ENCODE data around the gene MCTP1.
"Not testable (repeated sequence)": the region's sequence is repeated elsewhere in the genome, so short reads cannot be mapped to it uniquely, and the experiment has no call there.

Gene MCTP1

GRCh38 chr5:94850960-94851359, 433.9 kb downstream of the MCTP1 start:
- no peak for DNase-seq

GRCh38 chr5:94849821-94850736, 434.8 kb downstream of the MCTP1 start:
- DNase-seq, result peak; percentile 40

DNA sequence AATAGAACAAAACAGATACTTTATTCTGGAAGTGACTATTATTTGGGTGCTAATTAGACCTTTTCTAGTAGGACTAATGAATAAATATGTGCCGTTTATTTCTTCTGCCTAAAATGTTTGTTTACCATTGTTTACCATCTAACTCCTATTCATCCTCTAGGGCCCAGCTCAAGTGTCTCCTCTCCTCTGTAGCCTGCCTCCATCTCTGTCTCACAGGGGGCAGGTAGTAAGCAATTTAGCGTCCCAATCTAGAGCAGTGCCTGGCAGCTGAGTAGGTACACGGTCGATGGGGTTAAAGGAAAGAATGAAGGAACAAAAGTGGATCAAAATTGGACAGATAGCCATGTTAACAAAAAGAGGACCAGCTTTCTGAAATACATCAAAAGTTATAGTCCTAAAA, 435.6 kb downstream of the MCTP1 start:
- DNase-seq, result no peak

- DNase-seq, result no peak
These were observed 437.2 kb downstream of the MCTP1 start for GRCh38 chr5:94847726-94848125.

- no peak for DNase-seq
These were observed 437.9 kb downstream of the MCTP1 start for GRCh38 chr5:94847019-94847418.

DNA sequence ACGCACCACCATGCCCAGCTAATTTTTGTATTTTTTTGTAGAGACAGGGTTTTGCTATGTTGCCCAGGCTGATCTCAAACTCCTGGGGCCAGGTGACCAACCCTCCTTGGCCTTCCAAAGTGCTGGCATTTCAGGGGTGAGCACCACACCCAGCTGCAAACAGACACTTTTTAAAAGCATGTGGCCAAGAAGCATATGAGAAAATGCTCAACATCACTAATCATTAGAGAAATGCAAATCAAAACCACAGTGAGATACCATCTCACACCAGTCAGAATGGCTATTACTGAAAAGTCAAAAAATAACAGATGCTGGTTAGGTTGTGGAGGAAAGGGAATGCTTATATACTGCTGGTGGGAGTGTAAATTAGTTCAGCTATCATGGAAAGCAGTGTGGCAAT, 439.2 kb downstream of the MCTP1 start:
- DNase-seq, result not testable (repeated sequence)

GRCh38 chr5:94841598-94842322, 443.1 kb downstream of the MCTP1 start:
- peak; percentile 5 for DNase-seq

DNA sequence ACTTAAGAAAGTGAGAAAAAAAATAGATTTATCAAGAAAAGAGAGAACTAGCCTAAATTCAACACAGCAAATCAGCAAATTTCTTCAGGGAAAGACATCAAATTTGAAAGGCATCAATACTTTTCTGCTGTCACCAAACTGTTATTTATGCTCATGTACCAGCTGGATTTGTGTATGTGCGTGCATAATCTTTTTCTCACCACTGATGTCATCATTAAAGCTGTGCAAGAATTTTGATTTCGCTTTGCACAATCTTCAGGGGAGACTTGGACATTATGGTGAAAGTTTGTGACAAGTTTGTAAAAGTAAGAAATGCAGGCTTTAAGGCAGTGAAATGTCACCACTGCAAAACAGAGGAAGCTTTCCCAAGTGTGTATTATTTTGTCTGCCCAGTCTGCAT, 451.0 kb downstream of the MCTP1 start:
- no peak for DNase-seq

DNA sequence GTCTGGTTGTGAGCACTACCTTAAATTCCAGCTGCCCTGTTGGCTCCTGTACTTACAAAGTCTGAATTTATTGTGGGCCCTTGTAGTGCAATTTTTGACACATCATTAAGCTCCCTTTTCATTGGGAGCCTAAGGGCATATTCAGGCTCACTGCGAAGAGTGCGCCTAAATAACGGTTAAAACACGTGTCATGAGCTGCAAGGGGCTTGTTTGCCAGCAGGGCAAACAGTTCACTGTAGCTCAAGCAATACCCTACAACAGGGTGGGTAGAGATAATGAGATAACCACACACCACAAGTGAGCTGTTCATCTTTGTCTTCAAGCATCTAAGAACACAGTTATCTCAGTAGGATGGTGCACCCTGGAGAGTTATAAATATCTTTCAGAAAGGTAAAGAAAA, 452.2 kb downstream of the MCTP1 start:
- no peak for DNase-seq

DNA sequence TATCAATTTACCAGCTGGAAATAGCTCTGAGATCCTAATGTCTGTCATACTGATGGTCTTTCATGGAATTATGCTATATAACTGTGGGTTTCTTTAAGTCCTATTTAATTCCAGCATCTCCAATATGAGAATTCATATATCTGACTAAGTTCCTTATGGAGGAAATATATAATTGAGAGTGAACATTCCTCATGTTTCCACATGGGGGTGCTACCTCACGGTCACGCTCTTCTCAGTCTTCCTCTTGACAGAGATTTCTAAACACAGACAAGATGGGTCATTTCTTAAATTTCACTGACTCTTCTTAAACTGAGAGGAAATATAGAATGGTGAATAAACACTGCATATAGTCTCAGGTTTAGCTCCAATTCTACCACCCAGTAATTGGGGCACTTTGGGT, 454.4 kb downstream of the MCTP1 start:
- DNase-seq, result no peak

DNA sequence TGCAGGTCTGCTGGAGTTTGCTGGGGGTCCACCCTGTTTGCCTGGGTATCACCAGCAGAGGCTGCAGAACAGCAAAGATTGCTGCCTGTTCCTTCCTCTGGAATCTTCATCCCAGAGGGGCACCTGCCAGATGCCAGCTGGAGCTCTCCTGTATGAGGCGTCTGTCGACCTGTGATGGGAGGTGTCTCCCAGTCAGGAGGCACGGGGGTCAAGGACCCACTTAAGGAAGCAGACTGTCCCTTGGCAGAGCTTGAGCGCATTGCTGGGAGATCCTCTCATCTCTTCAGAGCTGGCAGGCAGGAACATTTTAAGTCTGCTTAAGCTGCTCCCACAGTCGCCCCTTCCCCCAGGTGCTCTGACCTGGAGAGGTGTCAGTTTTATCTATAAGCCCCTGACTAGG, 456.7 kb downstream of the MCTP1 start:
- not testable (repeated sequence) for DNase-seq

- no peak for DNase-seq
These were observed 464.4 kb downstream of the MCTP1 start for GRCh38 chr5:94820488-94820887.

GRCh38 chr5:94818904-94819303, 466.0 kb downstream of the MCTP1 start:
- no peak for DNase-seq

- no peak for DNase-seq
These were observed 469.4 kb downstream of the MCTP1 start for GRCh38 chr5:94815313-94816039.

- DNase-seq, result no peak
These were observed 472.7 kb downstream of the MCTP1 start for GRCh38 chr5:94812232-94812631.

DNA sequence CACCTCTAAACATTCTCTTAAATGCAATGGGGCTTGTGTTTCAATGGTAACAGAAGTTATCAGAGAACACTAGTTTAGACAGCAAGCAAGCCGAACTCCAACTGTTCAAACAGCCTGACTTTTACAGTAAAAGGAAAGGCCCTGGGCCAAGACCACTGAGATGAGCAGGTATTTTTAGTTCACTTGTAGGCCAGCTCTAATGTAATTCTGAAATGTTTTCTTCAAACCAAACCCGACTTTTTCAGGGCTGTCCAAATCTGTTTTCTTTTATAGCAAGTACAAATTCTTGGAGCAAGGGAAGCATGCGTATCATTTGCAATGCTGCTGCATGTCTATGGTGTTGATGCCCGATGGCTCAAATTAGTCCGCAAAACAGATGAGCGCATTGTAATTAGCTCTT, 473.6 kb downstream of the MCTP1 start:
- DNase-seq, result no peak

DNA sequence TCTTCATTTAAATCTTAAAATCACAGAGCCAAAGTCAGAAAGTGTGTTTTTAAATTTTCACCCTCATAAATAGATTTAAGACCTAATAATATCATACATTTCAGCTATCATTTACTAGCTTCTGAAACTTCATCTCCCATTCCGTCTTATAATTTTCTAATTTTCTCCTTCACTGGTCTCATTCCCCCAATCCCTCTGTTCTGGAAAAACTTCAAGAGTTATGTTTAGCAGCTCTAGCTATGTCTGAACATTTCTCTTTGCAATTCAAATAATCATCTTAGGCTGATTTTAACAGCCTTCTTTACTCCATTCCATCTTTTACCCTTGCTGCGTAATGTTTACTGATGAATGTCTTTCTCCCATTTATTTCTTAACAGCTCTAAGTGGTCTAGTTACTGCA, 474.0 kb downstream of the MCTP1 start:
- no peak for DNase-seq

DNA sequence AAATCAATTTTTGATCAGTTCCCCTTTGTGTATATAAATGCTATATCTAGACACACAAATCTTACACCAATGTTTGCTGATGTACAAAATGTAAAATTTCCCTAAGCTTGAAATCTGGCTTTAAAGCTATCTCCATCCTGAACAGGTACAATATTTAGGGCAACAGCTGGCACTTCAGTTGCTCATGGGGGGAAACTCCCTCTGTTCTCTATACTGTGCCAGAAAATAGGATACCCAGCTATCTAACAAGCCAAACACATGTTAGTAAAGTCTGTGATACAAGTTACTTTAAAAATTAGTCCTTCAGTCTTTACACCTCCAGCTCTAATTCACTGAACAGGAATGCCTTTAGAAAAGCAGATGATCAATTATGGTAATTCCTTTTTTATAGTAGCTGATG, 474.6 kb downstream of the MCTP1 start:
- DNase-seq, result no peak

GRCh38 chr5:94808497-94808896, 476.4 kb downstream of the MCTP1 start:
- DNase-seq, result no peak

- no peak for DNase-seq
These were observed 476.9 kb downstream of the MCTP1 start for GRCh38 chr5:94807985-94808384.

- no peak for DNase-seq
These were observed 482.4 kb downstream of the MCTP1 start for GRCh38 chr5:94802450-94802849.

- no peak for DNase-seq
These were observed 488.3 kb downstream of the MCTP1 start for GRCh38 chr5:94796586-94796985.

- no peak for DNase-seq
These were observed 491.1 kb downstream of the MCTP1 start for GRCh38 chr5:94793816-94794198.
